Measurements from ENCODE around the gene ZIM2.

- TF ChIP-seq CTCF (IDR thresholded peaks at IDR 0.05) (no peak), POLR2A (IDR thresholded peaks at IDR 0.05) (no peak)
Measured at GRCh38 chr19:56750658-56751057, 89.9 kb downstream of the ZIM2 start.
